ENCODE results near the gene SLC4A11.

GRCh38 chr20:3250091-3250504 is 11.1 kb upstream of the SLC4A11 start:
- no peak for TF ChIP-seq CTCF (IDR thresholded peaks at IDR 0.05; ENCODE audit: insufficient read depth, low read depth, low read length)
- TF ChIP-seq EZH2 (IDR thresholded peaks at IDR 0.05; ENCODE audit: insufficient read depth, low read length), result no peak
